Neural cell (in vitro differentiated cells): ENCODE data around the gene WIPF3.

ENCODE experiments used
- EP300 ChIP-seq: fragments of 450-650 bp; conservative IDR thresholded peaks from 2 replicates; pipeline ENCODE4 v1.6.1; 2014; ENCODE audit warnings: antibody characterized with exemption, mild to moderate bottlenecking, moderate library complexity; ENCODE audit not compliant: poor library complexity, severe bottlenecking
- EZH2 ChIP-seq: fragments of 200-600, 300-800 bp; shearing (Covaris generic), sonication (generic); IDR thresholded peaks from 2 replicates; pipeline ENCODE4 v1.6.1; 2014; ENCODE audit warnings: antibody characterized with exemption, low read length, borderline replicate concordance, mild to moderate bottlenecking; ENCODE audit not compliant: insufficient read depth, poor library complexity, severe bottlenecking
- POLR2AphosphoS5 ChIP-seq: IDR thresholded peaks from 2 replicates; pipeline ENCODE4 v1.6.1; 2012
- SMC3 ChIP-seq: fragments of 450-650 bp; conservative IDR thresholded peaks from 2 replicates; pipeline ENCODE4 v1.6.1; 2014; ENCODE audit warnings: antibody characterized with exemption, mild to moderate bottlenecking, moderate library complexity; ENCODE audit not compliant: poor library complexity
- TAF1 ChIP-seq: IDR thresholded peaks from 2 replicates; pipeline ENCODE4 v1.6.1; 2012; ENCODE audit warnings: low read depth
- TF ChIP-seq, protein P1 (sequence below): fragments of 450-650 bp; IDR thresholded peaks from 2 replicates; pipeline ENCODE4 v1.5.1; 2014; ENCODE audit warnings: antibody characterized with exemption, mild to moderate bottlenecking, moderate library complexity; ENCODE audit not compliant: poor library complexity, severe bottlenecking
- TF ChIP-seq, protein P2 (sequence below): IDR thresholded peaks from 2 replicates; pipeline ENCODE4 v1.6.1; 2012; ENCODE audit warnings: borderline replicate concordance

DNA sequence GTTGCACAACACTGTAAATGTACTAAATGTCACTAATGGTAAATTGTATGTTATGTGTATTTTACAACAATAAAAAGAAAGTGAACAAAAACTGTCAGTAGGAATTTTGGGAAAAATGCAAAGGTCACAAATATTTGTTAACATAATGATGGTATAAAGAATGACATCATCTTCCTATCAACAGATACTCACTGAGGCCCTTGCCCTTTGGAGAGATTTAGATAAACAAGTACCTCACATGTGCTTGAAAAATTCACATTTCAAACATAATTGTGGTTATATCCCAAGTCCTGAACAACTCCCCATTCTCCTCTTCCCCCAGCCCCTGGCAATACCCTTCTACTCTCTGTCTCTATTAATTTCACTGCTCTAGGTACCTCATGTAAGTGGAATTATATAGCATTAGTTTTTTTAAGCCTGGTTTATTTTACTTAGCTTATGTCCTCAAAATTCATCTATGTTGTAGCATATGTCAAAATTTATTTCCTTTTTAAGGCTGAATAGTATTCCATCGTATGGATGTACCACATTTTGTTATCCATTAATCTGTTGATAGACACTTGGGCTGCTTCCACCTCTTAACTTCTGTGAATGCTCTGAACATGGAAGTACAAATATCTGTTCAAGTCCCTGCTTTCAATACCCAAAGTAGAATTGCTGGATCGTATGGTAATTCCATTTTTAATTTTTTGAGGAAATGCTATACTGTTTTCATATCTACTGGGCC, 90.5 kb downstream of the WIPF3 start:
- TF ChIP-seq, protein P1, sequence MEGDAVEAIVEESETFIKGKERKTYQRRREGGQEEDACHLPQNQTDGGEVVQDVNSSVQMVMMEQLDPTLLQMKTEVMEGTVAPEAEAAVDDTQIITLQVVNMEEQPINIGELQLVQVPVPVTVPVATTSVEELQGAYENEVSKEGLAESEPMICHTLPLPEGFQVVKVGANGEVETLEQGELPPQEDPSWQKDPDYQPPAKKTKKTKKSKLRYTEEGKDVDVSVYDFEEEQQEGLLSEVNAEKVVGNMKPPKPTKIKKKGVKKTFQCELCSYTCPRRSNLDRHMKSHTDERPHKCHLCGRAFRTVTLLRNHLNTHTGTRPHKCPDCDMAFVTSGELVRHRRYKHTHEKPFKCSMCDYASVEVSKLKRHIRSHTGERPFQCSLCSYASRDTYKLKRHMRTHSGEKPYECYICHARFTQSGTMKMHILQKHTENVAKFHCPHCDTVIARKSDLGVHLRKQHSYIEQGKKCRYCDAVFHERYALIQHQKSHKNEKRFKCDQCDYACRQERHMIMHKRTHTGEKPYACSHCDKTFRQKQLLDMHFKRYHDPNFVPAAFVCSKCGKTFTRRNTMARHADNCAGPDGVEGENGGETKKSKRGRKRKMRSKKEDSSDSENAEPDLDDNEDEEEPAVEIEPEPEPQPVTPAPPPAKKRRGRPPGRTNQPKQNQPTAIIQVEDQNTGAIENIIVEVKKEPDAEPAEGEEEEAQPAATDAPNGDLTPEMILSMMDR, result no peak
- TF ChIP-seq TAF1 (no peak), POLR2AphosphoS5 (no peak), EP300 (no peak), EZH2 (no peak), SMC3 (no peak)
- TF ChIP-seq, protein P2, sequence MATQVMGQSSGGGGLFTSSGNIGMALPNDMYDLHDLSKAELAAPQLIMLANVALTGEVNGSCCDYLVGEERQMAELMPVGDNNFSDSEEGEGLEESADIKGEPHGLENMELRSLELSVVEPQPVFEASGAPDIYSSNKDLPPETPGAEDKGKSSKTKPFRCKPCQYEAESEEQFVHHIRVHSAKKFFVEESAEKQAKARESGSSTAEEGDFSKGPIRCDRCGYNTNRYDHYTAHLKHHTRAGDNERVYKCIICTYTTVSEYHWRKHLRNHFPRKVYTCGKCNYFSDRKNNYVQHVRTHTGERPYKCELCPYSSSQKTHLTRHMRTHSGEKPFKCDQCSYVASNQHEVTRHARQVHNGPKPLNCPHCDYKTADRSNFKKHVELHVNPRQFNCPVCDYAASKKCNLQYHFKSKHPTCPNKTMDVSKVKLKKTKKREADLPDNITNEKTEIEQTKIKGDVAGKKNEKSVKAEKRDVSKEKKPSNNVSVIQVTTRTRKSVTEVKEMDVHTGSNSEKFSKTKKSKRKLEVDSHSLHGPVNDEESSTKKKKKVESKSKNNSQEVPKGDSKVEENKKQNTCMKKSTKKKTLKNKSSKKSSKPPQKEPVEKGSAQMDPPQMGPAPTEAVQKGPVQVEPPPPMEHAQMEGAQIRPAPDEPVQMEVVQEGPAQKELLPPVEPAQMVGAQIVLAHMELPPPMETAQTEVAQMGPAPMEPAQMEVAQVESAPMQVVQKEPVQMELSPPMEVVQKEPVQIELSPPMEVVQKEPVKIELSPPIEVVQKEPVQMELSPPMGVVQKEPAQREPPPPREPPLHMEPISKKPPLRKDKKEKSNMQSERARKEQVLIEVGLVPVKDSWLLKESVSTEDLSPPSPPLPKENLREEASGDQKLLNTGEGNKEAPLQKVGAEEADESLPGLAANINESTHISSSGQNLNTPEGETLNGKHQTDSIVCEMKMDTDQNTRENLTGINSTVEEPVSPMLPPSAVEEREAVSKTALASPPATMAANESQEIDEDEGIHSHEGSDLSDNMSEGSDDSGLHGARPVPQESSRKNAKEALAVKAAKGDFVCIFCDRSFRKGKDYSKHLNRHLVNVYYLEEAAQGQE, result no peak
